Measurements from ENCODE around the gene CNGB1.
A peak's percentile ranks its signal among the peaks of the same experiment; 100 is the strongest.

The CNGB1 gene

DNA sequence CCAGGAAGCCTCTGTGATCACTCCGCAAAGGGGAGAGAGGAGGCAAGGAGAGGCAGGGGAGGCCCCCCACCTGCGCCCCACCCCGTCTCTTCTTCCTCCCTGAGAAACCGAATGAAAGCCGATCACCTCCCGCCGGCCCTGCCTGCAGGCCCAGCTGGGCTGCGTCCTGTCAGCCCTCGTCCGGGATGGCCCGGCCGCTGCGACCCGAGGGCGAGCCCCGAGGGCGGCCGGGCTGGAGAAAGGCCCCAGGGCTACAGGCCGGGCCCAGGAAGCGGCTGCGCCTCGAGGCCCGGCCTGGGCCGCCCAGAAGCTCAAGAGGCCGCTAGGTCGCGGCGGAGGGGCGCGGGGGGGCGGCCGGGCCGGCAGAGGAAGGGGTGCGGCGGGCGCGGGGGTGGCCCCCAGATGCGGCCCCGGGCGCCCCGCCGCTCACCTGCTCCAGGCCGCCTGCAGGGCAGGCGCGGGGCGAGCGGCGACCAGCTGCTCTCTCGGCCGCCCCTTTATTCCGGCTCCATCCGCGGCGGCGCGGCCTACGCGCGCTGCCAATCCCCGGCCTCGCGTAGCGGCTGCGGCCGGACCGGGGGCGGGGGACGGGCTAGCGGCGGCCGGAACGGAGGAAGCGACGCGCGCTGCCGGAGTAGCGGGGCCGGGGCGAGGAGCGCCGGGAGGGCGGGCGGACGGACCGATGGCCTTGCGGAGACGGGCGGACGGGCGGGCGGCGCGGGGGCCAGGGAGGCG, 29.2 kb upstream of the CNGB1 start, which contains the start of gene ZNF319:
TSS of gene ZNF319 (minus strand) at position 702 of the 735 bp plus-strand sequence. CDS start 2,407 bp downstream, outside the sequence.
- no peak for DNase-seq (ENCODE audit: low spot score)
- TF ChIP-seq, protein P1, sequence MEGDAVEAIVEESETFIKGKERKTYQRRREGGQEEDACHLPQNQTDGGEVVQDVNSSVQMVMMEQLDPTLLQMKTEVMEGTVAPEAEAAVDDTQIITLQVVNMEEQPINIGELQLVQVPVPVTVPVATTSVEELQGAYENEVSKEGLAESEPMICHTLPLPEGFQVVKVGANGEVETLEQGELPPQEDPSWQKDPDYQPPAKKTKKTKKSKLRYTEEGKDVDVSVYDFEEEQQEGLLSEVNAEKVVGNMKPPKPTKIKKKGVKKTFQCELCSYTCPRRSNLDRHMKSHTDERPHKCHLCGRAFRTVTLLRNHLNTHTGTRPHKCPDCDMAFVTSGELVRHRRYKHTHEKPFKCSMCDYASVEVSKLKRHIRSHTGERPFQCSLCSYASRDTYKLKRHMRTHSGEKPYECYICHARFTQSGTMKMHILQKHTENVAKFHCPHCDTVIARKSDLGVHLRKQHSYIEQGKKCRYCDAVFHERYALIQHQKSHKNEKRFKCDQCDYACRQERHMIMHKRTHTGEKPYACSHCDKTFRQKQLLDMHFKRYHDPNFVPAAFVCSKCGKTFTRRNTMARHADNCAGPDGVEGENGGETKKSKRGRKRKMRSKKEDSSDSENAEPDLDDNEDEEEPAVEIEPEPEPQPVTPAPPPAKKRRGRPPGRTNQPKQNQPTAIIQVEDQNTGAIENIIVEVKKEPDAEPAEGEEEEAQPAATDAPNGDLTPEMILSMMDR (IDR thresholded peaks at IDR 0.05; ENCODE audit: extremely low read depth, missing control alignments) = no peak

DNA sequence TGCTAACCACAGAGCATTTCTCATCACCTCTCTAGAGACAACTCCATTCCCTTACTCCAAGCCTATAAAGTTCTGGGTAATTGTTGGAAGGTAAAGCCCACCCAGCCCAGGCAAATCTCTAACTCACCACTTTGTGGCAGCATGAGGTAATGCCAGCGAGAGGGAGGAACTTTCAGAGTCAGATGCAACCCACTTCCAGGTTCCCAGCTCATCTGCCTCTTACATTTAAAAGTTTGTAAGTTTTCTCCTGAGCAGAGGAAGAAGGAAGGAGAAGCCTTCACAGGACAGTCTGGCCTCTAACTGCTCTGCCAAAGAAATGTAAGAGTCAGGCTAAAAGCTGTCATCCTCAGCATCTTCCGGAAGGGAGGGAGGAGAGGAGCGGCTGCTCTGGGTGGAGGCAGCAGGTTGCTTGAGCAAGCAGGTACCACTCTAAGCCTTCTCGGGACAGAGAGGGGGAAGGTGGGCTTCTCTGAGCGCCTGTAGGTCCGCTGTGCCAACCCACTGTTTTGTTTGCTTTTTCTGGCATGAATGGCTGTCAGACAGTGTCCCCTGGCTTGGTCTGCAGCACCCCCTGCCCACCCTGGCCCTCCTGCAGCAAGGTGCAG, 28.5 kb upstream of the CNGB1 start:
- TF ChIP-seq, protein P1 (IDR thresholded peaks at IDR 0.05; ENCODE audit: extremely low read depth, missing control alignments) = no peak
- DNase-seq (ENCODE audit: low spot score) = peak; percentile 65

DNA sequence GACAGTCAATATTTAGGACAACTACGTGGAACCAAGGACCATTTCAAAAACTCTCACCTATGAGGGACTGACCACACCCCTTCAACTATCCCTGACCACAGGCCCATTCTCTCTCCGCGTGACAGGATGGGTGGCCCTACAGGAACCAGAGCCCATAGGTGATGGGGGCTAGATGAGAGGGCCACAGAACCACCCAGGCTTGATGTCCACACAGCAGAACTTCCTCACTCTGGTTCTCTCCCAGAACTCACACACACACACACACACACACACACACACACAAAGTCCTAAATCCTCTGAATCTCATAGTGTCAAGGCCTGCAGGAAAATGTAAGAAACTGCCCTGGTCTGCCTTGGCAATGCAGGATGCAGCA, 28.1 kb upstream of the CNGB1 start:
- DNase-seq (ENCODE audit: low spot score) = no peak
- TF ChIP-seq, protein P1 (IDR thresholded peaks at IDR 0.05; ENCODE audit: extremely low read depth, missing control alignments) = no peak

DNA sequence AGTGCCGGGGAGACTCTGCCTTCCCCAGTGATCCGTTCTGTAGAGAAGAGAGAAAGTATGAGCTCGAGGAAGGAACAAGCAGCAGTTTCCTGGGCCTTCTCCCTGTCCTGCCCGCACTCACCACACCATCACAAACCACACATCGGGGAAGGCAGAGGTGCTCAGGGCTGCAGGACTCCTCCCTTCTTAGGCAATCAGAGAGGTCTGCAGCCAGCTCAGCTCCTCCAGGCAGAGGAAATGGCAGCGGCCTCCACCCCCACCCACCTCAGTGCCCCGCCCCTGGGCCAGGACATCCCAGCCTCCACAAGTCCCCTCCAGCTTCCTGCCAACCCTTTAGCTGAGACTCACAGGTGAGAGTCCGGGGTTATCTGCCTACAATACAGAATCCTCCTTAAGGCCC, 27.6 kb upstream of the CNGB1 start:
- no peak for DNase-seq (ENCODE audit: low spot score)
- TF ChIP-seq, protein P1 (IDR thresholded peaks at IDR 0.05; ENCODE audit: extremely low read depth, missing control alignments) = no peak

DNA sequence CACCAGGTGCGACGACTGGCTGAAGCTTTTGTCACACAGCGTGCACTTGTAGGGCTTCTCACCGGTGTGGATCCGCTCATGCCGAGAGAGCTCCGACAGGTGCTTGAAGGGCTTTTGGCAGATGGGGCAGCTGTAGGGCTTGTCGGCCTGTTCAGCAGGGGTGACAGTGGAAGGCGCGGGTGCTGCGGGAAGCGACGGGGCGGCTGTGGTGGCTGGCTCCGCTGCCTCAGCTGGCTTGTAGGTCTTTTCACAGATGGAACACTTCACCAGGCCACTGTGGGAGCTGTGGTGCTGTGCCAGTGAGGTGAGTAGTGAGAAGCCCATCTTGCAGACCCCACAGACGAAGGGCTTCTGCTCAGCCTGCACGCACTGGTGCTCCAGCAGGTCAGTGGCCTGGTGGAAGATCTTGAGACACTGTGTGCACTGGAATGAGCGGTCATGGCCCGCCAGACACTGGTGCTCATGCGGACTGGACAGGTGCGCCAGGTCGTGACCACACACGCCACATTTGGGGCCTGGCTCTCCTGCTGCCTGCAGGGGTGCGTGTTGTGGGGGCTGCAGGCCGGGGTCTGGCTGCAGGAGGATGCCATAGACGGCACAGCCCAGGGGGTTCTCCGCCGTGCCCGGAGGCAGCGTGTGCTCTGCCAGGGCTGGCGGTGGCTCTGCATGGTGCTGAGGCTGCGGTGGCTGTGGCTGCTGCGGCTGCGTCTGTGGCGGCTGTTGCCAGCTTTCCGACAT, 26.8 kb upstream of the CNGB1 start:
- no peak for DNase-seq (ENCODE audit: low spot score)
- TF ChIP-seq, protein P1 (IDR thresholded peaks at IDR 0.05; ENCODE audit: extremely low read depth, missing control alignments) = no peak

DNA sequence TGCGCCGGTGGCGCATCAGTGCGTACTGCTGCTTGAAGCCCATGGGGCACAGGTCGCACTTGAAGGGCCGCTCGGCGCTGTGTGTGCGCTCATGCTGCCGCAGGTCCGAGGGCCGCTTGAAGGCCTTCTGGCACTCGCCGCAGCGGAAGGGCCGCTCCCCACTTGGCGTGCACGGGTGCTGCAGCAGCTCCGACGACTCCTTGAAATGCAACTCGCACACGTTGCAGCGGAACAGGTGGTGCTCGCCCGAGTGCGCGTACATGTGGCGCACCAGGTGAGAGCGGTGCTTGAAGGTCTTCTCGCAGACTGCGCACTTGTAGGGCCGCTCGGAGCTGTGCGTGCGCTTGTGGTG, 26.2 kb upstream of the CNGB1 start:
- DNase-seq (ENCODE audit: low spot score) = no peak
- TF ChIP-seq, protein P1 (IDR thresholded peaks at IDR 0.05; ENCODE audit: extremely low read depth, missing control alignments) = no peak

All from GM20000 (cell line).